K562 (cell line): ENCODE results near the gene HPCAL1. TPM values are rescaled to one million over a fixed set of nuclear protein-coding genes. Genes with fewer than 3 reads are reported as not detected.

Experiments
- ATAC-seq: fragments of 200-7000 bp; cut with Tn5 transposase; 3 replicates; pipeline ENCODE4 v1.9.1; 2020; ENCODE audit warnings: moderate library complexity
- BruUV-seq: library from RNA; stranded (reverse); fragments of 400-500 nt; replicated peaks from 2 replicates; lab custom pipeline; 2021; lab: Mats Ljungman, UMichigan
- CTCF ChIA-PET: fragments of 300-600 bp; formaldehyde crosslinking; extraction: SDS; loops from one replicate; lab custom pipeline; 2021; ENCODE audit warnings: low intra/inter-chr PET ratio; lab: Yijun Ruan, JAX
- POLR2A ChIA-PET: fragments of 300-600, 350-650 bp; sonication (Branson Sonifier 250); formaldehyde crosslinking; extraction: SDS; loops from one replicate; lab custom pipeline; 2021; ENCODE audit warnings: antibody characterized with exemption, inconsistent platforms; lab: Yijun Ruan, JAX
- DNase-seq, 4 experiments: peaks; one replicate each; pipeline versions ENCODE4 v3.0.0 to v3.0.0-alpha.2; 2011 to 2018; ENCODE audit warnings: low spot score in 3 of 4, mixed read lengths in 3 of 4; ENCODE audit errors: extremely low read depth in 1 of 4
- FAIRE-seq: peaks from 2 replicates; lab custom pipeline; 2011; peaks lifted over from hg19 to GRCh38; lab: Jason Lieb, UNC
- H2AFZ ChIP-seq: 2 replicates; pipeline ENCODE4 v1.6.0; 2011; ENCODE audit warnings: low read depth, low read length, control low read depth, inconsistent platforms
- H3K27ac ChIP-seq: fragments of 200-600 bp; 3 replicates; pipeline ENCODE4 v1.8.0; 2011; ENCODE audit warnings: low read depth, mild to moderate bottlenecking, control low read depth, inconsistent platforms, low read length, moderate library complexity, mixed read lengths; ENCODE audit errors: extremely low read depth
- H3K27me3 ChIP-seq, 2 experiments: fragments of 300-600 bp in 1 of 2; 2 replicates in 1 of 2; 3 replicates in 1 of 2; pipeline versions ENCODE4 v1.6.0 to v1.8.0; 2011; ENCODE audit warnings: inconsistent platforms in 2 of 2, low read length in 2 of 2, mild to moderate bottlenecking in 1 of 2, mixed read lengths in 1 of 2, moderate library complexity in 1 of 2; ENCODE audit not compliant: control insufficient read depth in 2 of 2, insufficient read depth in 2 of 2
- H3K36me3 ChIP-seq: fragments of 300-600 bp; 3 replicates; pipeline ENCODE4 v1.8.0; 2011; ENCODE audit warnings: mild to moderate bottlenecking, low read length, inconsistent platforms; ENCODE audit not compliant: control insufficient read depth, insufficient read depth
- H3K4me1 ChIP-seq, 2 experiments: fragments of 200-600 bp in 1 of 2; replicated peaks in 1 of 2; 2 replicates in 1 of 2; 3 replicates in 1 of 2; pipeline versions ENCODE4 v1.5.1 to v1.8.0; 2011; ENCODE audit warnings: inconsistent platforms in 2 of 2, low read length in 2 of 2, mild to moderate bottlenecking in 1 of 2, mixed read lengths in 1 of 2, moderate library complexity in 1 of 2; ENCODE audit not compliant: control insufficient read depth in 2 of 2, insufficient read depth in 2 of 2
- H3K4me2 ChIP-seq: 2 replicates; pipeline ENCODE4 v1.6.1; 2011; ENCODE audit warnings: low read length, control low read depth, inconsistent platforms, mixed read lengths; ENCODE audit not compliant: insufficient read depth
- H3K4me3 ChIP-seq: fragments of 200-600 bp; sonication (generic), shearing (Covaris generic); 2 replicates; pipeline ENCODE4 v1.5.1; 2016; ENCODE audit warnings: control low read depth, inconsistent platforms
- H3K79me2 ChIP-seq: fragments of 200-600 bp; 3 replicates; pipeline ENCODE4 v1.8.0; 2011; ENCODE audit warnings: low read length, inconsistent platforms; ENCODE audit not compliant: control insufficient read depth, insufficient read depth
- H3K9ac ChIP-seq, 2 experiments: 2 replicates each; pipeline versions ENCODE4 v1.6.0 to v1.6.1; 2011; ENCODE audit warnings: low read depth in 2 of 2, low read length in 2 of 2, control low read depth in 1 of 2, inconsistent platforms in 1 of 2, mild to moderate bottlenecking in 1 of 2, mixed read lengths in 1 of 2; ENCODE audit not compliant: insufficient read depth in 1 of 2
- H3K9me1 ChIP-seq: one replicate; pipeline ENCODE4 v1.6.0; 2011; ENCODE audit warnings: inconsistent platforms, mild to moderate bottlenecking, low read length, moderate library complexity; ENCODE audit not compliant: control insufficient read depth, insufficient read depth
- H3K9me3 ChIP-seq: replicated peaks from 2 replicates; pipeline ENCODE4 v1.5.1; 2011; ENCODE audit warnings: low read depth, low read length, inconsistent platforms; ENCODE audit not compliant: control insufficient read depth, insufficient read depth
- H4K20me1 ChIP-seq: replicated peaks from 2 replicates; pipeline ENCODE4 v1.6.1; 2011; ENCODE audit warnings: low read length, inconsistent platforms, mixed read lengths; ENCODE audit not compliant: control insufficient read depth, insufficient read depth
- BRF2 ChIP-seq: IDR thresholded peaks from 3 replicates; pipeline ENCODE4 v1.6.1; 2011; ENCODE audit warnings: borderline replicate concordance, mild to moderate bottlenecking; ENCODE audit not compliant: insufficient read length, insufficient read depth
- GABPB1 ChIP-seq: sonication (generic); formaldehyde crosslinking; IDR thresholded peaks from 2 replicates; pipeline ENCODE4 v1.8.0; 2022; ENCODE audit warnings: mild to moderate bottlenecking, missing genetic modification reagents
- IRF1 ChIP-seq: sonication (generic); formaldehyde crosslinking; IDR thresholded peaks from 2 replicates; pipeline ENCODE4 v1.8.0; 2022; ENCODE audit warnings: missing genetic modification reagents, mild to moderate bottlenecking, borderline replicate concordance
- KAT7 ChIP-seq: sonication (generic); formaldehyde crosslinking; IDR thresholded peaks from 2 replicates; pipeline ENCODE4 v1.8.0; 2022; ENCODE audit warnings: missing genetic modification reagents, mild to moderate bottlenecking, borderline replicate concordance
- MIER1 ChIP-seq: fragments of 450-650 bp; IDR thresholded peaks from 2 replicates; pipeline ENCODE4 v1.6.1; 2016; ENCODE audit warnings: antibody characterized with exemption, mild to moderate bottlenecking, low read depth
- NR2C2 ChIP-seq, 2 experiments: fragments of 200-800 bp in 1 of 2; sonication (Bioruptor generic) in 1 of 2; sonication (generic) in 1 of 2; formaldehyde crosslinking in 1 of 2; IDR thresholded peaks; 2 replicates each; pipeline versions ENCODE4 v1.6.1 to v1.8.0; 2016 to 2022; ENCODE audit warnings: mild to moderate bottlenecking in 1 of 2, missing compliant biosample characterization in 1 of 2, missing genetic modification characterization in 1 of 2, missing genetic modification reagents in 1 of 2
- RBFOX2 ChIP-seq: fragments of 200-400 bp; formaldehyde crosslinking; IDR thresholded peaks from 2 replicates; pipeline ENCODE4 v1.6.1; 2017; ENCODE audit warnings: low read depth, mild to moderate bottlenecking, low read length, moderate library complexity
- SUPT5H ChIP-seq: fragments of 450-650 bp; IDR thresholded peaks from 2 replicates; pipeline ENCODE4 v1.6.1; 2016
- XRCC3 ChIP-seq: fragments of 450-650 bp; IDR thresholded peaks from 2 replicates; pipeline ENCODE4 v1.6.1; 2017; ENCODE audit warnings: mild to moderate bottlenecking, moderate library complexity
- ZNF592 ChIP-seq: fragments of 450-650 bp; IDR thresholded peaks from 2 replicates; pipeline ENCODE4 v1.6.1; 2017; ENCODE audit warnings: antibody characterized with exemption, mild to moderate bottlenecking
- ZNF740 ChIP-seq, 3 experiments: fragments of 200-800 bp in 1 of 3; sonication (Bioruptor generic) in 1 of 3; sonication (generic) in 1 of 3; formaldehyde crosslinking in 1 of 3; IDR thresholded peaks; 2 replicates each; pipeline versions ENCODE4 v1.6.1 to v1.8.0; 2016 to 2022; ENCODE audit warnings: mild to moderate bottlenecking in 2 of 3, missing compliant biosample characterization in 2 of 3, missing genetic modification characterization in 2 of 3, missing genetic modification reagents in 1 of 3
- ZNF766 ChIP-seq: fragments of 200-800 bp; sonication (Bioruptor generic); conservative IDR thresholded peaks from 2 replicates; pipeline ENCODE4 v1.6.1; 2016; ENCODE audit warnings: missing genetic modification characterization, missing compliant biosample characterization
- ZNF785 ChIP-seq: fragments of 250-450 bp; sonication (Bioruptor Pico); IDR thresholded peaks from 2 replicates; pipeline ENCODE4 v1.4.0; 2020; ENCODE audit warnings: mild to moderate bottlenecking
- WGBS: fragments of 100-300 bp; shearing (Covaris generic); methylation state at CpG from one replicate; pipeline ENCODE4 v1.1.6; 2016; ENCODE audit warnings: low coverage, mixed read lengths; ENCODE audit not compliant: insufficient coverage; ENCODE audit errors: missing lambda C conversion rate; 5-methylcytosine and 5-hydroxymethylcytosine counted together
- in situ Hi-C: fragments of 300-500 bp; cut with MboI; formaldehyde crosslinking; loops from 4 replicates; pipeline ENCODE4 v1.15.0; 2018; ENCODE audit warnings: inconsistent platforms, mixed read lengths
- intact Hi-C: fragments of 100-400 bp; cut with micrococcal nuclease; formaldehyde crosslinking; loops from 2 replicates; pipeline ENCODE4 v1.14.2; 2022
- polyA plus RNA-seq, 8 experiments: library from polyadenylated mRNA; depleted of rRNA in 4 of 8; stranded (reverse) in 5 of 8; unstranded in 3 of 8; fragments of >200 nt; fragmentation: Nextera tagmentation in 2 of 8; fragmentation: Illumina TruSeq in 1 of 8; extraction: Ambion mirVana in 2 of 8; extraction: Trizol in 1 of 8; gene quantifications; 2 replicates each; pipeline versions ENCODE4 v1.2.1 to v1.2.3, GENCODE V29; 2011 to 2014; ENCODE audit warnings: inconsistent platforms in 1 of 8, missing spikeins in 1 of 8
- total RNA-seq, 7 experiments: library from RNA; depleted of rRNA in 6 of 7; stranded (reverse); fragments of >200 nt in 6 of 7; fragmentation: Illumina TruSeq in 2 of 7; extraction: Trizol in 2 of 7; gene quantifications; 2 replicates each; pipeline versions ENCODE4 v1.2.1 to v1.2.3, GENCODE V29; 2011 to 2021; ENCODE audit warnings: low replicate concordance in 1 of 7

HPCAL1 gene
- total and polyA plus RNA-seq, 9 of the 15 experiments (the other 6 are each of a cell fraction or from before 2014, with no cell fraction given), result 2.7 to 65.5 (median 23.9) TPM

GRCh38 chr2:10301941-10302478 lies 694 bp upstream of the HPCAL1 start:
- no peaks in the 10 kb centered on the region for H3K9me3 ChIP-seq
- peak overlapping the region; percentile 78 to 92 for H3K9ac ChIP-seq
- H3K79me2 ChIP-seq, result peaks cover 42% of the 10 kb centered on the region
- in situ Hi-C loops (no loop called here), intact Hi-C loops (loop anchor here (2.0 to 10.0 kb wide), 3 partner anchors 23 to 180 kb away; partner anchors contain the start of gene RRM2)
- no peaks in the 10 kb centered on the region for H3K36me3 ChIP-seq
- DNase-seq (peak in 2 of 4 experiments; percentile 52 to 55), FAIRE-seq (no peak), ATAC-seq (no peak)
- TSS peak; percentile 76 for BruUV-seq
- H3K4me2 ChIP-seq, result peak overlapping the region; percentile 85
- ChIA-PET POLR2A (interaction anchor here (0.6 to 1.4 kb wide), 8 partner anchors 14 to 94 kb away, joined by 3 to 5 read pairs (median 3); no protein-coding TSS in a partner anchor), CTCF (interaction anchor here (2.0 kb wide), 1 partner anchor 107 kb away, joined by 5 read pairs; no protein-coding TSS in a partner anchor)
- WGBS, result 28% methylated on average over 15 of the region's 29 CpGs
- peaks cover 3% of the 10 kb centered on the region for H3K9me1 ChIP-seq
- peaks cover 49 to 56% of the 10 kb centered on the region in 2 experiments for H3K4me1 ChIP-seq
- H2AFZ ChIP-seq, result peak overlapping the region; percentile 82
- H3K4me3 ChIP-seq, result peak overlapping the region; percentile 80
- H3K27ac ChIP-seq, result peak overlapping the region; percentile 94
- no peaks in the 10 kb centered on the region for H3K27me3 ChIP-seq
- peaks cover 7% of the 10 kb centered on the region; the same call in 1 of the 2 replicates for H4K20me1 ChIP-seq
- TF ChIP-seq IRF1 (no peak), KAT7 (CRISPR knock-in tag) (0 out of 2 replicates have a peak, but pooled peaks have one; percentile 51), GABPB1 (0 out of 2 replicates have a peak, but pooled peaks have one; percentile 6), XRCC3 (no peak), NR2C2 (CRISPR knock-in tag; IDR thresholded peaks at IDR 0.05) (no peak), NR2C2 (tag; IDR thresholded peaks at IDR 0.05) (no peak), ZNF592 (peak; percentile 30; the same call in 1 of the 2 replicates), SUPT5H (peak; percentile 26; the same call in 1 of the 2 replicates), ZNF785 (CRISPR knock-in tag) (no peak), ZNF766 (CRISPR knock-in tag) (0 out of 2 replicates have a peak, but pooled peaks have one; percentile 56), BRF2 (no peak), ZNF740 (CRISPR knock-in tag; IDR thresholded peaks at IDR 0.05) (peak; percentile 37; the same call in 1 of the 2 replicates), ZNF740 (tag; IDR thresholded peaks at IDR 0.05) (no peak), MIER1 (no peak), RBFOX2 (peak; percentile 68)
